GM12801 (cell line): ENCODE data around the gene ADARB2.

ENCODE experiments used
- TF ChIP-seq, protein P1 (sequence below): IDR thresholded peaks from one replicate; pipeline ENCODE4 v1.5.1; 2011; ENCODE audit warnings: control low read depth; ENCODE audit not compliant: insufficient read length; ENCODE audit errors: extremely low read depth

The ADARB2 gene

DNA sequence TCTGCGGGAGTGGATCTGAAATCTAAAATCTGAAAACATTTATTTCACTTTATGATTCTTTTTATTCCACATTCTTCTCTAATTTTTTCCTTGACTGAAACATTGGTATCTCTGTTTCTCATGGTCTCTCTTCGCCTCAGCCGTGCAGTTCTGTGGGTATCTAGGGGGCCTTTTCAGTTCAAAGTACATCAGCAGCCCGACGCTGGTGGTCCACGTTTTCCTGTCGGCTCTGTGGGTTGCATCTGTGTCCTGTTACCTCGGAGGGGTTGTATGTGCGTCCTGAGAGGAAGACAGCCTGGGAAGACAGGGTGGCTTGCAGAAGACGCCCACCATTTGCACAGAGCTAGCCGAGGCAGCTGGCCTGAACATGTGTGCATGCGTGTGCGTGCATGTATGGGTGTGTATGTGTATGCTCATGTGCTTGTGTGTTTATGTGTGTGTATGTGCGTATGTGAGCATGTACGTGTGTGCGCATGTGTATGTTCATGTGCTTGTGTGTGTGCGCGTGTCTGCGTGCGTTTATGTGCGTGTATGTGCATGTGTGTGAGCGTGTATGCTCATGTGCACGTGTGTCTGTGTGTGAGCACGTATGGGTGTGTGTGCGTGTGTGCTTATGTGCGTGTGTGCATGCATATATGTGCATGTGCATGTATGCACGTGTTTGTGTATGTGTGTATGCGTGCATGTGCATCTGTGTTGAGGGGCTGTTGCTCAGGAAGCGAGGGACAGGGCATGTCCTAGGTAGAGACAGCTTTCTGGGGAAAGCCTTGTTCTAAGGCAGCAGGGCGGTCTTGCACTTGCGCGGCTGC is 211.8 kb downstream of the ADARB2 start:
- TF ChIP-seq, protein P1, sequence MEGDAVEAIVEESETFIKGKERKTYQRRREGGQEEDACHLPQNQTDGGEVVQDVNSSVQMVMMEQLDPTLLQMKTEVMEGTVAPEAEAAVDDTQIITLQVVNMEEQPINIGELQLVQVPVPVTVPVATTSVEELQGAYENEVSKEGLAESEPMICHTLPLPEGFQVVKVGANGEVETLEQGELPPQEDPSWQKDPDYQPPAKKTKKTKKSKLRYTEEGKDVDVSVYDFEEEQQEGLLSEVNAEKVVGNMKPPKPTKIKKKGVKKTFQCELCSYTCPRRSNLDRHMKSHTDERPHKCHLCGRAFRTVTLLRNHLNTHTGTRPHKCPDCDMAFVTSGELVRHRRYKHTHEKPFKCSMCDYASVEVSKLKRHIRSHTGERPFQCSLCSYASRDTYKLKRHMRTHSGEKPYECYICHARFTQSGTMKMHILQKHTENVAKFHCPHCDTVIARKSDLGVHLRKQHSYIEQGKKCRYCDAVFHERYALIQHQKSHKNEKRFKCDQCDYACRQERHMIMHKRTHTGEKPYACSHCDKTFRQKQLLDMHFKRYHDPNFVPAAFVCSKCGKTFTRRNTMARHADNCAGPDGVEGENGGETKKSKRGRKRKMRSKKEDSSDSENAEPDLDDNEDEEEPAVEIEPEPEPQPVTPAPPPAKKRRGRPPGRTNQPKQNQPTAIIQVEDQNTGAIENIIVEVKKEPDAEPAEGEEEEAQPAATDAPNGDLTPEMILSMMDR: no peak

DNA sequence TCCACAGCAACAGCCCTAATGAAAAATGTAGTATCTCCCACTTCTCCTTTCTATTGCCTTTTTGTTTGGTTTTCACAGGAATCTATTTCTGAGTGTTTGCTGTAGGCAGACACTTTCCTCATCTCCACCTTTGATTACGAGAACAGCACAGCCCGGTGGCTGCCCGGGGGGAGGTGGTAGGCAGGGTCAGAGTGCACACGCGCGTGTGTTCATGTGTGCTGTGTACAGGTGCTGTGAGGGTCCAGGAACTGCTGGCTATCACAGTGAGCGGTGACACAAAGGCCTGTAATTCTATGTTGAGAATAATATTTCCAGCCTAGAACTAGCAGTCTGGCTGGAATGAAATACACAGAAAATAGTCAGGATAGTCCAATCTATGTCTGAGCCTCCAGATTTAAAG is 212.8 kb downstream of the ADARB2 start:
- TF ChIP-seq, protein P1: no peak

DNA sequence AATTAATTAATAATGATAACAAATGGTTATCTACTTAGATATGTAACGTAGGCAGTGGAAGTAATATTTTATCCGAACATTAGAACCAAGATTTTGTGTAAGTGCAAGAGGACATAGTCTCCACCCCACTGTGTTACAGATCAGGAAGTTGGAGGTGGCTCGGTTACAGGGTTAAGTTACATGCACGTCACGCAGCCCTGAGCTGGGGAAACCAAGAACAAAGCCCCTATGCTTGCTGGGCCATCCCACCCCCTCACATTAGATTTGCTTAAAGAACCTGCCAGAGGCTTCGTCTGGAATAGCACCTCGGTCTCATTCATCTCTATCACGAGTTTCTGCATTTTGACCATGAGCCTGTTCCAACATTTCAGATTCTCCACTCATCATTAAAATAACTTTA is 214.1 kb downstream of the ADARB2 start:
- TF ChIP-seq, protein P1: no peak

DNA sequence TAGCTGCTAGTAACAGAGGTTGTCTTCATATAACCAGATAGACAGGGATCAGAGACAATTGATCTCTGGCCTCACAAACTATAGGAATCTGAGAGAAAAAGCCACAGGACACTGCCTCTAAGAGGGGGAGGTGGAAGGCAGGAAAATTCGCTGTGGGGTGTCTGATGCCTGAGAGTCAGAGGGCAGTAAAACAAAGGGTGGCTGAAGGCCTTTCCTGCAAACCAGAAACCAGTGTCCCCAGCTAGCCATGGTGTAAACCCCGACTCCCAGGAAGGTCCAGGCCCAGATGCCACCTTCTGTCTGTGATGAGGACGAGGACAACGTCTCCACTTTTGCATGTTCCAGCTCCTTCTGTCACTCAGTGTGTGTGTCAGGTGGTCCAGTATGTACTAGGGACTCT is 215.1 kb downstream of the ADARB2 start:
- TF ChIP-seq, protein P1: no peak

DNA sequence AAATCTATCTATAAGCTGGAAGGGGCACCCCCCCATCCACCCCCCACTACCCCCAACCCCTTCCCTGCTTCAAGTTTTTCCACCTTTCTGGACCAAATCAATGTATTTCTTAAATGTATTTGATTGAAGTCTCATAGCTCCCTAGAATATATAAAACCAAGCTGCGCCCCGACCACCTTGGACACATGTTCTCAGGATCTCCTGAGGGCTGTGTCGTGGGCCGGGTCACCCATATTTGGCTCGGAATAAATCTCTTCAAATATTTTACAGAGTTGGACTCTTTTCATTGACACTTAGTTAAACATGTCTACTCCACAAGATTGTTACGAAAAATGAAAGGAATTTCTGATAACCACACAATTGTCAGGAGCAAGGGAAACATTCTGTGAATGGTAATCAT is 215.6 kb downstream of the ADARB2 start:
- TF ChIP-seq, protein P1: no peak

DNA sequence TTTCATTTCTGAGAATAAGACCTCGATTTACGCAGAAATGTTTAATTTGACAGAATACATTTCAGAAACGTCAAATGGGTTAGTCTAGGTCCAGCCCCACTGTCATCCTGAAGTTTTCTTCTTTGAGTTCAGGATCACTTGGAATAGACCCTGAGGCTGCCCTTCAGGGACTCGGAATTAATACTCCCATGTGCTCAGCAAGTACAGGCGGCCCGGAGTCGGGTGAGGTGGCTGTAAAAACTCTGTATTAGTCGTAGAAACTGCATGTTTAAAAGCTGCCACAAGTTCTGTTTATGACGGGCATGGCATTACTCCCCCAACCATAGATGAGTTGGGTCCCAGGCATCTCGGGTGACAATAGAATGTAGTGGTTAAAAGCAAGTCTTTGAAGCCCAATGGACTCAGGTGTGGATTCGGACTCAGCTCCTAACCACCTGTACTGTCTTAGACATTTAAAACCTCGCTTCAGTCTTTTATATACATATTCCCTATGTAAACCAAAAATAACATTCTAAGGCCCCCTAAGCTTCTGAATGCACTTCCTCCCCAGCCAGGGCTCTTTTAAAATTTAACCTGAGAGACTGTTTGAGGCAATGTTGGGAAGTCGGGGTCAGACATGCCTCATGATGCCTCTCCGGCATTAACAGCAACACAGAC is 216.3 kb downstream of the ADARB2 start:
- TF ChIP-seq, protein P1: no peak

DNA sequence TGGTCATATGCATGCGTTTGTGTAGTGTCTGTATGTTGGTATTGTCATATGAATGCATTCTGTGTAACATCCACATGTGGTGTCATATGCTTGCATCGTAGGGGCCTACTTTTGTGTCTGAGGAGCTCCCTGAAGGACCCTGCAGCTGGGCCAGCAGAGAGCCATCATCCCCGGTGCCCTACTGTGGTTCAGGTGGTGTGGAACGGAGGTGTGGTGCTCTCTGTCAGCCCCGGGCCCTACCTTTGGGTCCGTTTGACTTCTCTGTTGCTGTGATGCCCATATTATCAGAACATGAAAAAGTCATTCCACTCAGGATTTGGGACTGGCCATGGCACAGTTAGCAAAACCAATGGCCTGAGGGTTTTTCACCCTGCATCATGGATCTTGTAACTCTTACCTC is 217.9 kb downstream of the ADARB2 start:
- TF ChIP-seq, protein P1: no peak
